HEK293T (cell line): ENCODE measurements around the gene RRBP1.
"Not testable (repeated sequence)": the region's sequence is repeated elsewhere in the genome, so short reads cannot be mapped to it uniquely, and the experiment has no call there.

Experiments
- CTCF ChIA-PET: fragments of 350-600 bp; formaldehyde crosslinking; extraction: SDS; loops from one replicate; lab custom pipeline; 2021; ENCODE audit warnings: antibody characterized with exemption, inconsistent platforms; lab: Yijun Ruan, JAX
- POLR2A ChIA-PET: fragments of 350-600 bp; formaldehyde crosslinking; extraction: SDS; loops from one replicate; lab custom pipeline; 2020; ENCODE audit warnings: antibody characterized with exemption, inconsistent platforms; lab: Yijun Ruan, JAX
- DNase-seq: peaks from one replicate; pipeline ENCODE4 v3.0.0; 2012; ENCODE audit warnings: mixed read lengths; ENCODE audit errors: extremely low spot score
- ARNT ChIP-seq: fragments of 450-650 bp; IDR thresholded peaks from 2 replicates; pipeline ENCODE4 v1.6.1; 2017; ENCODE audit warnings: mild to moderate bottlenecking
- BHLHE40 ChIP-seq: fragments of 450-650 bp; IDR thresholded peaks from 2 replicates; pipeline ENCODE4 v1.6.1; 2016; ENCODE audit warnings: mild to moderate bottlenecking, moderate library complexity, borderline replicate concordance
- CTBP1 ChIP-seq: fragments of 450-650 bp; IDR thresholded peaks from 2 replicates; pipeline ENCODE4 v1.6.1; 2016; ENCODE audit warnings: borderline replicate concordance
- ELF4 ChIP-seq: fragments of 450-650 bp; IDR thresholded peaks from 2 replicates; pipeline ENCODE4 v1.6.1; 2017; ENCODE audit warnings: antibody characterized with exemption
- FOXA1 ChIP-seq: fragments of 450-650 bp; IDR thresholded peaks from 2 replicates; pipeline ENCODE4 v1.6.1; 2016; ENCODE audit warnings: mild to moderate bottlenecking
- FOXK2 ChIP-seq: fragments of 450-650 bp; IDR thresholded peaks from 2 replicates; pipeline ENCODE4 v1.6.1; 2016; ENCODE audit warnings: mild to moderate bottlenecking
- FOXM1 ChIP-seq: fragments of 450-650 bp; IDR thresholded peaks from 2 replicates; pipeline ENCODE4 v1.6.1; 2017; ENCODE audit warnings: mild to moderate bottlenecking, borderline replicate concordance
- HDGF ChIP-seq: fragments of 450-650 bp; IDR thresholded peaks from 2 replicates; pipeline ENCODE4 v1.6.1; 2017; ENCODE audit warnings: antibody characterized with exemption, borderline replicate concordance
- L3MBTL2 ChIP-seq: fragments of 450-650 bp; conservative IDR thresholded peaks from 2 replicates; pipeline ENCODE4 v1.6.1; 2016; ENCODE audit warnings: mild to moderate bottlenecking
- LEF1 ChIP-seq: fragments of 450-650 bp; IDR thresholded peaks from 2 replicates; pipeline ENCODE4 v1.6.1; 2017; ENCODE audit warnings: mild to moderate bottlenecking, borderline replicate concordance
- NFRKB ChIP-seq: fragments of 450-650 bp; IDR thresholded peaks from 2 replicates; pipeline ENCODE4 v1.6.1; 2016; ENCODE audit warnings: mild to moderate bottlenecking, moderate library complexity
- SP1 ChIP-seq: fragments of 450-650 bp; IDR thresholded peaks from 2 replicates; pipeline ENCODE4 v1.6.1; 2017
- SUZ12 ChIP-seq: fragments of 450-650 bp; IDR thresholded peaks from 2 replicates; pipeline ENCODE4 v1.6.1; 2016; ENCODE audit warnings: mild to moderate bottlenecking
- TARDBP ChIP-seq: fragments of 450-650 bp; IDR thresholded peaks from 2 replicates; pipeline ENCODE4 v1.6.1; 2016
- ZNF384 ChIP-seq: fragments of 450-650 bp; IDR thresholded peaks from 2 replicates; pipeline ENCODE4 v1.6.1; 2016
- TF ChIP-seq, protein P1 (sequence below): fragments of 450-650 bp; IDR thresholded peaks from 2 replicates; pipeline ENCODE4 v1.6.1; 2016

Gene RRBP1

DNA sequence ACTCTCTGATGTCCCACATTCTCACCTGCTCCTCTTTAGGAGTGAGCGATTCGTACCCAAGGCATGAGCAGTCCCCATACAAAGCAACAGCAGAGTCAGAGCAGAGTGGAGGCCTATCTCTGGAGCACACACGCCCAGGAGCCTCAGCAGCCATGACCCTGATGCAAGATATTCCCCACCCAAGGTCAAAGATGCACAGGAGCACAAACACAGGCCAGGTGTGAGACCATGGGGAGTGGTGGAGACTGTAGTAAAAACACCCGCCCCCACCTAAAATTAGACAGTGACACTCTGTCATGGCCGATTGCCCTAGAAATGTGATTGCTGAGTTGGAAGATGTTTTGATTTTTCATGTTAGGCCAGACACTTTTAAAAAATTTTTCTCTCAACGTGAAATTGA is 21.4 kb downstream of the RRBP1 start:
- POLR2A ChIA-PET: no interaction called here
- no peak for DNase-seq
- TF ChIP-seq ARNT: no peak
- no peak for TF ChIP-seq SUZ12
- no peak for TF ChIP-seq NFRKB
- no peak for TF ChIP-seq ZNF384
- CTCF ChIA-PET: interaction anchor here (0.6 kb wide), 1 partner anchor 602 kb away, joined by 4 read pairs; no protein-coding TSS in a partner anchor

DNA sequence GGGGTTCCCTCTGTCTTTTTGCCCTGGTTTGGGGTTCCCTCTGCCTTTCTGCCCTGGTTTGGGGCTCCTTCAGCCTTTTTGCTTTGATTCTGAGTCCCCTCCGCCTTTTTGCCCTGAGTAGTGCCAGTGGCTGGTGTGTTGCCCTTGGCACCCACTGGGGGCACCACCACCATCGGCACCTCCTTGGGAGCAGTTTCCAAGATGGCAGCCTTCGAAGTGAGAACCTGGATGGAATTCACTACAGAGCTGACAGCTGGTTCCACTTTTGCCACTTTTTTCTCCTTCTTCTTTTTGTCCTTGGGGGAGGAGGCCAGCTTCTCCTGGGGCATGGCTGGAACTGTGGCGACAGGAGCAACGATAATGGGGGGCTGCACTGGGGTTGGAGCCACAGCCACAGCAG is 22.2 kb downstream of the RRBP1 start:
- CTCF ChIA-PET: no interaction called here
- POLR2A ChIA-PET: no interaction called here

DNA sequence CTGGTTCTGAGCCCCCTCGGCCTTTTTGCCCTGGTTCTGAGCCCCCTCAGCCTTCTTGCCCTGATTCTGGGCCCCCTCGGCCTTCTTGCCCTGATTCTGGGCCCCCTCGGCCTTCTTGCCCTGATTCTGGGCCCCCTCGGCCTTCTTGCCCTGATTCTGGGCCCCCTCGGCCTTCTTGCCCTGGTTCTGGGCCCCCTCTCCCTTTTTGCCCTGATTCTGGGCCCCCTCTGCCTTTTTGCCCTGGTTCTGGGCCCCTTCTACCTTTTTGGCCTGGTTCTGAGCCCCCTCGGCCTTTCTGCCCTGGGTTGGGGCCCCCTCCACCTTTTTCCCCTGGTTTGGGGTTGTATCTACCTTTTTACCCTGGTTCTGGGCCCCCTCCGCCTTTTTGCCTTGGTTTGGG is 22.7 kb downstream of the RRBP1 start:
- POLR2A ChIA-PET, DNase-seq, CTCF ChIA-PET: not testable (repeated sequence)

More for the DNA sequence above, 22.2 kb downstream of the RRBP1 start:
- DNase-seq: no peak
- no peak for TF ChIP-seq TARDBP
- no peak for TF ChIP-seq SUZ12
- TF ChIP-seq CTBP1: no peak
- TF ChIP-seq, protein P1, sequence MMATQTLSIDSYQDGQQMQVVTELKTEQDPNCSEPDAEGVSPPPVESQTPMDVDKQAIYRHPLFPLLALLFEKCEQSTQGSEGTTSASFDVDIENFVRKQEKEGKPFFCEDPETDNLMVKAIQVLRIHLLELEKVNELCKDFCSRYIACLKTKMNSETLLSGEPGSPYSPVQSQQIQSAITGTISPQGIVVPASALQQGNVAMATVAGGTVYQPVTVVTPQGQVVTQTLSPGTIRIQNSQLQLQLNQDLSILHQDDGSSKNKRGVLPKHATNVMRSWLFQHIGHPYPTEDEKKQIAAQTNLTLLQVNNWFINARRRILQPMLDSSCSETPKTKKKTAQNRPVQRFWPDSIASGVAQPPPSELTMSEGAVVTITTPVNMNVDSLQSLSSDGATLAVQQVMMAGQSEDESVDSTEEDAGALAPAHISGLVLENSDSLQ: no peak
- no peak for TF ChIP-seq ZNF384
- no peak for TF ChIP-seq ELF4
- TF ChIP-seq BHLHE40: no peak
- no peak for TF ChIP-seq NFRKB

DNA sequence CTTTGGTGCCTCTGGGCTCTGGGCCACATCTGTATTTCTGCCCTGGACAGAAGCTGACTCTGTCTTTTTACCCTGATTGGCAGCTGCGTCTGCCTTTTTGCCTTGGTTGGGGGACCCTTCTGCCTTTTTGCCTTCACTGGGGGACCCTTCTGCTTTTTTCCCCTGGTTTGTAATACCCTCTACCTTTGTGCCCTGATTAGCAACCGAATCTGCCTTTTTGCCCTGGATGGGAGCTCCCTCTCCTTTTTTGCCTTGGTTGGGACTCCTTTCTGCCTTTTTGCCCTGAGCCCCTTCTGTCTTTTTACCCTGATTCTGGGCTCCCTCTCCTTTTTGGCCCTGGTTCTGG is 23.4 kb downstream of the RRBP1 start:
- no peak for DNase-seq
- TF ChIP-seq FOXK2 (no peak), BHLHE40 (no peak), L3MBTL2 (no peak), FOXM1 (no peak), ARNT (no peak), NFRKB (no peak), SUZ12 (no peak), CTBP1 (no peak), TARDBP (no peak), HDGF (no peak), SP1 (no peak), ELF4 (no peak), FOXA1 (no peak), LEF1 (no peak), ZNF384 (no peak)
- TF ChIP-seq, protein P1: no peak
- POLR2A ChIA-PET: no interaction called here
- CTCF ChIA-PET: no interaction called here

DNA sequence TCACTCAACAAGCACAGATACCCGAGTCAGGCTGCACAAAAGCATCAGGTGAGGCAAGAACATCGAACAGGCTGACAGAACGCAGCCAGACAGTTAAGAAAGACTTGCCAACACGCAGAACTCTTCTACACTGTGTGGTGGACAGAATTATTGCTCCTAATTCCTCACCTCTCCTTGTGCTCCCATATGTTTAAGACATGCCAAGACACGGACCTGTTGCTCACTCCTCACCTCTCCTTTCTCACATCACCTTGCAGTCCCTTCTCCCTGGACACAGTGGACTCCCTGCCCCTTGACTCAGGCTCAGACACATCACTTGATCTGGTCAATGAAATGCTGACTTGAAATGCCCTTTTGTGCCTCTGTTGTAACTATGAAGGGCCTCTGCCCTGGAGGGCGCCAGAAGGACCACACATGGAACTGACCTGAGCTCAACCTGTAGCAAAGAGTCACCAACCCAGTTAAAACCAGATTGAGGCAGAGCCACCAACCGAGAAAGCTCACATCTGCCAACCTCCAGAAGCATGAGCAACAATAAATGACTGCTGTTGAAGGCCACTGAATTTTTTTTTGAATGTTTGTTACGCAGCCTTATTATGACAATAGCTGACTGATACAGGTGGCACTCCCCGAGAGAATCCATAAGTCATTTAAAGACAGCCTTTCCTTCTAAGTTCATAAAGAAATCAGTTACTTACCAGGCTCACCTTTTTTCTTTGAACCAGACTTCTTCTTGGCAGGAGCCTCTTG is 24.0 kb downstream of the RRBP1 start:
- CTCF ChIA-PET: no interaction called here
- TF ChIP-seq FOXM1 (no peak), L3MBTL2 (no peak), SP1 (no peak), ARNT (no peak), SUZ12 (no peak)
- TF ChIP-seq, protein P1: no peak
- POLR2A ChIA-PET: no interaction called here

DNA sequence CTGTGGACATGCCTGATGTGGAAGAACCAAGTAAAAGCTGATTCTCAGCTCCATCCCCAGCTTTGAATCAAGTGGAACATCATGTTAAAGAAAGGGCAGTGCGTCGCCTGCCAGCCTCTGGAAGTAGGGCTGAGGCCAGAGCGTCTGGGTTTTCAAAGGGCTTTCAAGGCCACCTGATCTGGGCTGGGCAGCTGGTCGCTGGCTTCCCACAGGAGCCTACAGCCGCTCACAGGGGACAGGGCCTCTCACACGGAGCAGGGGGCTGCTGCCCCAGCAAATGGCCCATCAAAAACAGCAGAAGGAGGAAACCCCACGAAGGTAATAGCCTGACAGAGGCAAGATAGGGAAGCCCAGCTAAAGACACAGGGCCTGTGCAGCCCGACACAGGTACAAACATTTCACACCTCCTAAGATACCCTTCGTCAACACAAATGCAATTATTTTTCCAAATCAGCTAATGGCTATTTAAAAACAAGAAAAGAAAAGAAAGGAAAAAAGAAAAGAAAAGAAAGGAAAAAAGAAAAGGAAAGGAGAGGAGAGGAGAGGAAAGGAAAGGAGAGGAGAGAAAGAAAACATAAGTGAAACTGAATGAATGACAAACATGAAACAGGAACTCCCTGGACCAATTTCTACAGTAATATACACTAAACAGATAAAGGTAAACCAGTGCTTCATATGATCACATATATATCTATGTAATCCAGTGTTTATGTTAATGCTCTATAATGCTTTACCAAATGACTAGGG is 24.8 kb downstream of the RRBP1 start:
- CTCF ChIA-PET: no interaction called here
- POLR2A ChIA-PET: no interaction called here

More for the DNA sequence above, 24.0 kb downstream of the RRBP1 start:
- no peak for DNase-seq

More for the DNA sequence above, 24.8 kb downstream of the RRBP1 start:
- DNase-seq: no peak
- TF ChIP-seq FOXM1: no peak
- no peak for TF ChIP-seq LEF1
- TF ChIP-seq, protein P1: no peak
- no peak for TF ChIP-seq NFRKB
- TF ChIP-seq TARDBP: no peak
- no peak for TF ChIP-seq HDGF
- no peak for TF ChIP-seq ZNF384
- TF ChIP-seq L3MBTL2: no peak
- no peak for TF ChIP-seq ARNT
- no peak for TF ChIP-seq SP1
- no peak for TF ChIP-seq FOXA1
- no peak for TF ChIP-seq SUZ12
